Measurements from ENCODE around the gene ADORA2B.

GRCh38 chr17:15914400-15915170 is 30.3 kb upstream of the ADORA2B start:
- TF ChIP-seq CTCF (IDR thresholded peaks at IDR 0.05): no peak
- TF ChIP-seq EP300 (IDR thresholded peaks at IDR 0.05): no peak

Measured in tibial nerve (tissue), 4 donors.